Measurements from ENCODE around the gene STX16. TPM values are rescaled to one million over a fixed set of nuclear protein-coding genes. Genes with fewer than 3 reads are reported as not detected.
"Not testable (repeated sequence)": the region's sequence is repeated elsewhere in the genome, so short reads cannot be mapped to it uniquely, and the experiment has no call there.

Gene STX16
- total and polyA plus RNA-seq, 8 donors = 12.8 to 179 (median 52.2) TPM

DNA sequence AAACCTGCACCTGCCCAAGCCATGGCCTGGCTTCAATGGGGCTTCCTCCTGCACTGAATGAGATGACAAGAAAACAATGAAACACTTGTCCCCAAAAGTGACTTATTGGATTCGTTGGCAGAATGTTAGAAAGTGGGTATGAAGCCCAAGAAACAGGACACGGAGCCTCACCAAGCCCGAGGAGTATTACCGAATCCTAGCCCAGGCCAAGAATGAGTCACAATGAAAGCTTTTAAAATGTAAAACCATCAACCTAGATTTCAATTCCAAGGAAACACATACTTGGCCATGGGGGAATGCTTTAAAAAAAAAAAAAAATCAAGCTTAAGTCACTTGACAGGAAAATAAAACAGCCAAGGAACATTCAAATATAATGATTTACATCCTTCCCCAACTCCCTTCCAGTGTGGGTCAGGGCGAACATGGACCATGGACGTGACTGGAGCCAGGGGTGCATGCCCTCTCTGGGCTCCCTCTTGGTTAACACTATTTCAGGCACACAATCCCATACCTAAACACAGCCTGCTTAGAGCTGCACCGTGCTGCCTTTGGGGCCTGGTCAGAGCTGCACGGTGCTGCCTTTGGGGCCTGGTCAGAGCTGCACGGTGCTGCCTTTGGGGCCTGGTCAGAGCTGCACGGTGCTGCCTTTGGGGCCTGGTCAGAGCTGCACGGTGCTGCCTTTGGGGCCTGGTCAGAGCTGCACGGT, 3.1 kb upstream of the STX16 start:
- Histone ChIP-seq H3K4me1 (peaks cover 3 to 35% (median 20%) of the 10 kb centered on the region in 4 donors), H3K4me3 (no peak overlapping the region), H3K36me3 (no peaks in the 10 kb centered on the region), H3K27me3 (no peaks in the 10 kb centered on the region), H3K27ac (peak overlapping the region in 2 of 5 donors; percentile 20 to 65), H3K9me3 (no peaks in the 10 kb centered on the region)
- intact Hi-C loops (cut with DNase I; ENCODE audit: low total_unique reads) = no loop called here
- no peak for TF ChIP-seq POLR2AphosphoS5 (IDR thresholded peaks at IDR 0.05)
- TF ChIP-seq EP300 (IDR thresholded peaks at IDR 0.05) = no peak
- no peak for TF ChIP-seq CTCF (IDR thresholded peaks at IDR 0.05)
- no peak for TF ChIP-seq POLR2A (IDR thresholded peaks at IDR 0.05)
- WGBS, 5 donors = 45 to 84% (median 83%) methylated on average over 7 to 10 of the region's 12 CpGs
- DNase-seq = no peak

DNA sequence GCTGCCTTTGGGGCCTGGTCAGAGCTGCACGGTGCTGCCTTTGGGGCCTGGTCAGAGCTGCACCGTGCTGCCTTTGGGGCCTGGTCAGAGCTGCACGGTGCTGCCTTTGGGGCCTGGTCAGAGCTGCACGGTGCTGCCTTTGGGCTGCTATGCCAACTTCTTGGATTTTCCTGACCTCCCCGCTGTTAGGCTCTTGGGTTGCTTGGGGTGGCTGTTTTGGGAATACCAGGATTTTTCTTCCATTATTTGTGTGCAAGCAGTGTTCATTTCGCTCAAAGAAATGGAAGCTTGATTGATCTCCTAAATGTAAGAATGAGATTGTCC, 2.6 kb upstream of the STX16 start:
- H3K27me3 ChIP-seq; H3K4me3 ChIP-seq; H3K9me3 ChIP-seq; H3K27ac ChIP-seq; H3K36me3 ChIP-seq; intact Hi-C loops (cut with DNase I; ENCODE audit: low total_unique reads); DNase-seq: not testable (repeated sequence)
- 81 to 95% (median 89%) methylated on average over 6 of the region's 6 CpGs for WGBS, 5 donors
- H3K4me1 ChIP-seq = peaks cover 8 to 40% (median 25%) of the 10 kb centered on the region in 4 donors

DNA sequence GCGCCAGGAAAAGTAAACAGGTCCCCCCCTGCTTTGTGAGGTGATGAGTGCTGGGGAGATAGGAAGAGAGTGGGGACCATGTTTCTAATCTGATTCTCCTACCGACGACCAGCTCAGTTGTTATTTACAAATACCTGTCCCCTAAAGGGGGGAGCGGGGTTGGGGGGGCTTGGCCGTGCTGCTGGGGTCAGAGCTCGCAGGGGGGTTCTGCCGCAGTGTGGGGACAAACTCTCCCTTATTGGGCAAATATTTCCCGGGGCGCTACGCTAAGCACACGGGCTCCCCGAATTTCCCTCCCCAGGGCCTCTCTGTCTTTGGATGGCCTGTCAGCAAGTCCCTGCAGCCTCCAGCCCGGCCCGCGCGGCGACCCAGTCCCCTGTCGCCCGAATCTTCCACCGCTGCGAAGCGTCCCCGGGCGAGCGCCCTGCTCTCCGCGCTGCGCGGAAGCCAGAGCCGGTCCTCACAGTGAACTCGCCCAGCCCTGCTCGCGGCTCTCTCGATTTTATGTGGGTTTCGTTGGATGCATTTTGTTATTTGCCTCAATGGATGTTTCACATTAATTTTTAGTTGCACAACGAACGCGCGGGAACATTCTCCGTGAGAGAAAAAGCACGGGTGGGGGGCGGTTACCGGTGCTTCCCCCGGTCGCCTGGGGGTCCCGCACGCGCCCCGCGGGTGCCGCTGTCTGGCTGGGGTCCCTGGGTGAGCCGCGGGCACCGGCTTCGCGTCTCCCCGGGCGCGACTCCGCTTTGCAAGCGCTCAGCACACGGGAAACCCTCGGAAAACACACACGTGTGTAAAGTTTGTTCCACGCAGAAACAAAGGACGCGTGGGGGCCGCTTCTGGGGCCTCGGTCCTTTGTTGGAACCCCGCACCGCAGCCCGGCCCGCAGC, 1.5 kb upstream of the STX16 start:
- intact Hi-C loops (cut with DNase I; ENCODE audit: low total_unique reads) = no loop called here
- TF ChIP-seq CTCF (IDR thresholded peaks at IDR 0.05) (no peak), POLR2A (IDR thresholded peaks at IDR 0.05) (no peak), POLR2AphosphoS5 (IDR thresholded peaks at IDR 0.05) (no peak), EP300 (IDR thresholded peaks at IDR 0.05) (no peak)
- no peaks in the 10 kb centered on the region for H3K9me3 ChIP-seq
- peaks cover 17 to 51% (median 31%) of the 10 kb centered on the region in 4 donors for H3K4me1 ChIP-seq
- peak; percentile 34 to 55 for DNase-seq
- no peaks in the 10 kb centered on the region for H3K27me3 ChIP-seq
- H3K36me3 ChIP-seq = no peaks in the 10 kb centered on the region
- H3K4me3 ChIP-seq = peak overlapping the region; percentile 87 to 99 (median 91)
- 5 to 37% (median 12%) methylated on average over 71 to 73 of the region's 73 CpGs for WGBS, 5 donors
- H3K27ac ChIP-seq = peak overlapping the region; percentile 88 to 99 (median 95)

- intact Hi-C loops (cut with DNase I; ENCODE audit: low total_unique reads) = no loop called here
- TF ChIP-seq POLR2AphosphoS5 (IDR thresholded peaks at IDR 0.05) = no peak
- no peak for TF ChIP-seq CTCF (IDR thresholded peaks at IDR 0.05)
- no peak for TF ChIP-seq EP300 (IDR thresholded peaks at IDR 0.05)
- no peak for TF ChIP-seq POLR2A (IDR thresholded peaks at IDR 0.05)
- WGBS, 5 donors = 0 to 12% (median 1%) methylated on average over 30 to 62 of the region's 62 CpGs
- Histone ChIP-seq H3K9me3 (no peaks in the 10 kb centered on the region), H3K27ac (peak overlapping the region; percentile 88 to 99 (median 95)), H3K4me3 (peak overlapping the region; percentile 87 to 99 (median 91)), H3K27me3 (no peaks in the 10 kb centered on the region), H3K4me1 (peaks cover 23 to 58% (median 35%) of the 10 kb centered on the region in 4 donors), H3K36me3 (peaks cover 0 to under 1% (median 0%) of the 10 kb centered on the region in 4 donors)
- no peak for DNase-seq
These were observed 805 bp upstream of the STX16 start for GRCh38 chr20:58650181-58650775.

Data from stomach (tissue), 9 donors.